Hematopoietic multipotent progenitor cell treated with erythropoietin and hydrocortisone succinate and interleukin-3 and kit ligand, for 15 days (in vitro differentiated cells): ENCODE results near the gene SMIM13.

ENCODE experiments used
- DNase-seq: peaks from one replicate; pipeline ENCODE4 v3.0.0-alpha.2; 2015; ENCODE audit warnings: low spot score

The SMIM13 gene

GRCh38 chr6:11153447-11153846 lies 59.8 kb downstream of the SMIM13 start:
- DNase-seq: no peak

- DNase-seq: no peak
Observed at GRCh38 chr6:11155589-11155988, 62.0 kb downstream of the SMIM13 start.

GRCh38 chr6:11160199-11160598 lies 66.6 kb downstream of the SMIM13 start:
- no peak for DNase-seq

GRCh38 chr6:11161031-11161956 lies 67.7 kb downstream of the SMIM13 start:
- no peak for DNase-seq

GRCh38 chr6:11162262-11162661 lies 68.6 kb downstream of the SMIM13 start:
- DNase-seq: no peak

- DNase-seq: no peak
Observed at GRCh38 chr6:11163932-11164331, 70.3 kb downstream of the SMIM13 start.

GRCh38 chr6:11164717-11165646 lies 71.3 kb downstream of the SMIM13 start:
- no peak for DNase-seq

- no peak for DNase-seq
Observed at GRCh38 chr6:11166948-11167347, 73.3 kb downstream of the SMIM13 start.

- DNase-seq: no peak
Observed at GRCh38 chr6:11168091-11168635, 74.5 kb downstream of the SMIM13 start.

GRCh38 chr6:11171952-11172351 lies 78.3 kb downstream of the SMIM13 start:
- no peak for DNase-seq

GRCh38 chr6:11172501-11173327 lies 79.1 kb downstream of the SMIM13 start:
- peak; percentile 52 for DNase-seq

GRCh38 chr6:11174242-11174611 lies 80.6 kb downstream of the SMIM13 start:
- DNase-seq: no peak

GRCh38 chr6:11177271-11177670 lies 83.6 kb downstream of the SMIM13 start:
- no peak for DNase-seq

- no peak for DNase-seq
Observed at GRCh38 chr6:11179088-11179418, 85.4 kb downstream of the SMIM13 start.

- no peak for DNase-seq
Observed at GRCh38 chr6:11179419-11180202, 86.0 kb downstream of the SMIM13 start.

GRCh38 chr6:11181478-11182136 lies 88.0 kb downstream of the SMIM13 start:
- no peak for DNase-seq

GRCh38 chr6:11183761-11184362 lies 90.2 kb downstream of the SMIM13 start:
- DNase-seq: no peak

GRCh38 chr6:11185204-11185842 lies 91.7 kb downstream of the SMIM13 start:
- no peak for DNase-seq

GRCh38 chr6:11187301-11187700 lies 93.7 kb downstream of the SMIM13 start:
- no peak for DNase-seq
